Measurements from ENCODE around the gene PLEKHF1. TPM values are rescaled to one million over a fixed set of nuclear protein-coding genes. Genes with fewer than 3 reads are reported as not detected.

Gene PLEKHF1
- polyA plus RNA-seq, 4 donors = 1.2 to 3.3 (median 1.8) TPM

- DNase-seq (ENCODE audit: low read depth in 4 of 4, low spot score in 3 of 4) = no peak
These were observed 11.9 kb downstream of the PLEKHF1 start for GRCh38 chr19:29677001-29677817.

- no peak for DNase-seq (ENCODE audit: low read depth in 4 of 4, low spot score in 3 of 4)
These were observed 13.3 kb downstream of the PLEKHF1 start for GRCh38 chr19:29678484-29679106.

- DNase-seq (ENCODE audit: low read depth in 4 of 4, low spot score in 3 of 4) = no peak
These were observed 14.4 kb downstream of the PLEKHF1 start for GRCh38 chr19:29679598-29680210.

- no peak for DNase-seq (ENCODE audit: low read depth in 4 of 4, low spot score in 3 of 4)
These were observed 15.2 kb downstream of the PLEKHF1 start for GRCh38 chr19:29680447-29680846.

- no peak for DNase-seq (ENCODE audit: low read depth in 4 of 4, low spot score in 3 of 4)
These were observed 15.7 kb downstream of the PLEKHF1 start for GRCh38 chr19:29680937-29681336.

GRCh38 chr19:29681422-29682235 is 16.4 kb downstream of the PLEKHF1 start:
- DNase-seq (ENCODE audit: low read depth in 4 of 4, low spot score in 3 of 4) = no peak

- DNase-seq (ENCODE audit: low read depth in 4 of 4, low spot score in 3 of 4) = no peak
These were observed 17.1 kb downstream of the PLEKHF1 start for GRCh38 chr19:29682236-29682895.

GRCh38 chr19:29683009-29683408 is 17.7 kb downstream of the PLEKHF1 start:
- no peak for DNase-seq (ENCODE audit: low read depth in 4 of 4, low spot score in 3 of 4)

GRCh38 chr19:29685326-29685725 is 20.1 kb downstream of the PLEKHF1 start:
- no peak for DNase-seq (ENCODE audit: low read depth in 4 of 4, low spot score in 3 of 4)

GRCh38 chr19:29686285-29686805 is 21.1 kb downstream of the PLEKHF1 start:
- DNase-seq (ENCODE audit: low read depth in 4 of 4, low spot score in 3 of 4) = no peak

GRCh38 chr19:29687244-29687896 is 22.1 kb downstream of the PLEKHF1 start:
- DNase-seq (ENCODE audit: low read depth in 4 of 4, low spot score in 3 of 4) = no peak

GRCh38 chr19:29687897-29688728 is 22.9 kb downstream of the PLEKHF1 start:
- no peak for DNase-seq (ENCODE audit: low read depth in 4 of 4, low spot score in 3 of 4)

GRCh38 chr19:29690842-29691241 is 25.6 kb downstream of the PLEKHF1 start:
- DNase-seq (ENCODE audit: low read depth in 4 of 4, low spot score in 3 of 4) = no peak

- DNase-seq (ENCODE audit: low read depth in 4 of 4, low spot score in 3 of 4) = no peak
These were observed 28.9 kb downstream of the PLEKHF1 start for GRCh38 chr19:29694161-29694560.

GRCh38 chr19:29694669-29695627 is 29.7 kb downstream of the PLEKHF1 start:
- DNase-seq (ENCODE audit: low read depth in 4 of 4, low spot score in 3 of 4) = no peak

- DNase-seq (ENCODE audit: low read depth in 4 of 4, low spot score in 3 of 4) = no peak
These were observed 30.7 kb downstream of the PLEKHF1 start for GRCh38 chr19:29695765-29696564.

- no peak for DNase-seq (ENCODE audit: low read depth in 4 of 4, low spot score in 3 of 4)
These were observed 31.2 kb downstream of the PLEKHF1 start for GRCh38 chr19:29696565-29696846.

All from left renal pelvis (tissue), 4 donors.